Activated CD8-positive, alpha-beta T cell treated with anti-CD3 and anti-CD28 coated beads for 36 hours (primary cell): ENCODE measurements around the gene BARD1. TPM values are rescaled to one million over a fixed set of nuclear protein-coding genes. Genes with fewer than 3 reads are reported as not detected.
"Not testable (repeated sequence)": the region's sequence is repeated elsewhere in the genome, so short reads cannot be mapped to it uniquely, and the experiment has no call there.

Source experiments
- ATAC-seq: fragments of 200-7000 bp; cut with Tn5 transposase; one replicate; pipeline ENCODE4 v1.10.0; 2021; ENCODE audit warnings: mild to moderate bottlenecking, moderate library complexity
- CTCF ChIA-PET: fragments of 350-600 bp; sonication (Branson Sonifier 250); formaldehyde crosslinking; loops from one replicate; lab custom pipeline; 2021; ENCODE audit warnings: antibody characterized with exemption; lab: Charles Lee
- POLR2A ChIA-PET: fragments of 350-600 bp; sonication (Branson Sonifier 250); formaldehyde crosslinking; loops from one replicate; lab custom pipeline; 2021; ENCODE audit warnings: antibody characterized with exemption; lab: Charles Lee
- DNase-seq: peaks from one replicate; pipeline ENCODE4 v3.0.0-alpha.2; 2020
- H3K27ac Mint-ChIP-seq: one replicate; pipeline ENCODE4 v1.8.0; 2021; ENCODE audit warnings: mild to moderate bottlenecking, mixed read lengths
- H3K27me3 Mint-ChIP-seq: one replicate; pipeline ENCODE4 v1.8.0; 2021; ENCODE audit warnings: mixed read lengths
- H3K36me3 Mint-ChIP-seq: one replicate; pipeline ENCODE4 v1.8.0; 2021; ENCODE audit warnings: low read depth, mixed read lengths
- H3K4me1 Mint-ChIP-seq: one replicate; pipeline ENCODE4 v1.8.0; 2021; ENCODE audit warnings: low read depth, mixed read lengths
- H3K4me3 Mint-ChIP-seq: one replicate; pipeline ENCODE4 v1.8.0; 2021; ENCODE audit warnings: mild to moderate bottlenecking, moderate library complexity, mixed read lengths
- H3K9me3 Mint-ChIP-seq: one replicate; pipeline ENCODE4 v1.8.0; 2021; ENCODE audit warnings: mixed read lengths
- intact Hi-C: fragments of 100-400 bp; cut with micrococcal nuclease; formaldehyde crosslinking; loops from one replicate; pipeline ENCODE4 v1.10.0; 2022
- total RNA-seq, 2 experiments: library from RNA; stranded (reverse); gene quantifications; one replicate each; pipeline ENCODE4 v1.2.3, GENCODE V29; 2021
- TF ChIP-seq, protein P1 (sequence below): fragments of 200-600 bp; IDR thresholded peaks from one replicate; pipeline ENCODE4 v1.8.0; 2022; ENCODE audit warnings: antibody characterized with exemption, mild to moderate bottlenecking

Gene BARD1
- total RNA-seq, 2 experiments from 2014 or later: 28.1 to 33.3 TPM

DNA sequence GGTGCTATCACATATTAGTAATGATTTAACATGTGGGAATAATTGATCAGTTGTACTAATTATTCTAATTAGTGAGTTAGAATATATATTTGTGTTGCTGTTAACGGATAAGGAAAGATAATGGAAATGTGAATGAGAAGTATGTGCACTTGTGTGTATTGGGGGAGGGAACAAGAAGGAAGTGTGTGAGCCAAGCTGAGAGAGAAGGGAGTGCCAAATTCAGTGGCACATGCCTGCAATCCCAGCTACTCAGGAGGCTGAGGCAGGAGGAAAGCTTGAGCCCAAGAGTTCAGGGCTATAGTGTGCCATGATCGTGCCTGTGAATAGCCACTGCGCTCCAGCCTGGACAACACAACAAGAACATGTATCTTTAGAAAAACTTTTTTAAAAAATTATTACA, 9.3 kb downstream of the BARD1 start:
- Mint-ChIP-seq H3K9me3 (no peaks in the 10 kb centered on the region), H3K36me3 (peaks cover 34% of the 10 kb centered on the region), H3K27ac (no peak overlapping the region), H3K27me3 (no peaks in the 10 kb centered on the region), H3K4me1 (peaks cover 28% of the 10 kb centered on the region), H3K4me3 (no peak overlapping the region)
- TF ChIP-seq, protein P1, sequence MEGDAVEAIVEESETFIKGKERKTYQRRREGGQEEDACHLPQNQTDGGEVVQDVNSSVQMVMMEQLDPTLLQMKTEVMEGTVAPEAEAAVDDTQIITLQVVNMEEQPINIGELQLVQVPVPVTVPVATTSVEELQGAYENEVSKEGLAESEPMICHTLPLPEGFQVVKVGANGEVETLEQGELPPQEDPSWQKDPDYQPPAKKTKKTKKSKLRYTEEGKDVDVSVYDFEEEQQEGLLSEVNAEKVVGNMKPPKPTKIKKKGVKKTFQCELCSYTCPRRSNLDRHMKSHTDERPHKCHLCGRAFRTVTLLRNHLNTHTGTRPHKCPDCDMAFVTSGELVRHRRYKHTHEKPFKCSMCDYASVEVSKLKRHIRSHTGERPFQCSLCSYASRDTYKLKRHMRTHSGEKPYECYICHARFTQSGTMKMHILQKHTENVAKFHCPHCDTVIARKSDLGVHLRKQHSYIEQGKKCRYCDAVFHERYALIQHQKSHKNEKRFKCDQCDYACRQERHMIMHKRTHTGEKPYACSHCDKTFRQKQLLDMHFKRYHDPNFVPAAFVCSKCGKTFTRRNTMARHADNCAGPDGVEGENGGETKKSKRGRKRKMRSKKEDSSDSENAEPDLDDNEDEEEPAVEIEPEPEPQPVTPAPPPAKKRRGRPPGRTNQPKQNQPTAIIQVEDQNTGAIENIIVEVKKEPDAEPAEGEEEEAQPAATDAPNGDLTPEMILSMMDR: no peak
- ATAC-seq: no peak
- ChIA-PET CTCF (no interaction called here), POLR2A (interaction anchor here (1.1 kb wide), 1 partner anchor 11 kb away, joined by 3 read pairs; no protein-coding TSS in a partner anchor)
- intact Hi-C loops: no loop called here
- DNase-seq: no peak

DNA sequence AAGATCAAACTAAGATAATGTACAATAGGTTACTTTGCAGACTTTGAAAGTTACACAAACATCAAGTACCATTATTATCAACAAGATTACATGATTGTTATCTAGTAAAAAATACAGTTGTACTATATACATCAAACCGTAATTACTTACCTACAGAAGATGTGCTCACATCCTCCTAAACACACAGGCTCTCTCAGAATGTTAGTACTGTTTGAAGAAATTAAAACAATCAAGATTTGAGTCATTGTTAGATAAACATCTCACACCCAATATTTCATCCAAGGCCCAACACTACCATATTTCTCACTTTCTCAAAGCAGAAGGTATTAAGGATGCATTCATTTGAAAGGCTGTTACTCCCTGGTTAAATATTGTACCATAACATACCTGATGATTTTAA, 12.6 kb downstream of the BARD1 start:
- intact Hi-C loops: no loop called here
- ATAC-seq (no peak), DNase-seq (no peak)
- Mint-ChIP-seq H3K9me3 (no peaks in the 10 kb centered on the region), H3K4me3 (no peak overlapping the region), H3K36me3 (peaks cover 32% of the 10 kb centered on the region), H3K27me3 (no peaks in the 10 kb centered on the region), H3K27ac (no peak overlapping the region), H3K4me1 (peaks cover 23% of the 10 kb centered on the region)
- POLR2A ChIA-PET: no interaction called here
- CTCF ChIA-PET: no interaction called here
- TF ChIP-seq, protein P1: no peak

DNA sequence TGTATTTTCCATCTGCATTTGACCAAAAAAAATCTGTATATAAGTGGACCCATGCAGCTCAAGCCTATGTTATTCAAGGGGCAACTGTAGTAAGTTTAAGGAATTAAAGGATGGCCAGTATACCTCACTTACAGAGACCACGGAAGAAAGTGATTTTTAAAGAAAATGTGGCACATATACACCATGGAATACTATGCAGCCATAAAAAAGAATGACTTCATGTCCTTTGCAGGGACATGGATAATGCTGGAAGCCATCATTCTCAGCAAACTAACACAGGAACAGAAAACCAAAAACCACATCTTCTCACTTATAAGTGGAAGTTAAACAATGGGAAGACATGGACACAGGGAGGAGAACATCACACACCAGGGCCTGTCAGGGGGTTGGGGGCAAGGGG, 26.3 kb downstream of the BARD1 start:
- DNase-seq, intact Hi-C loops, H3K27me3 Mint-ChIP-seq, ATAC-seq, H3K4me1 Mint-ChIP-seq, H3K27ac Mint-ChIP-seq, H3K4me3 Mint-ChIP-seq, CTCF ChIA-PET, POLR2A ChIA-PET: not testable (repeated sequence)
- peaks cover 12% of the 10 kb centered on the region for H3K9me3 Mint-ChIP-seq
- H3K36me3 Mint-ChIP-seq: peaks cover 65% of the 10 kb centered on the region

DNA sequence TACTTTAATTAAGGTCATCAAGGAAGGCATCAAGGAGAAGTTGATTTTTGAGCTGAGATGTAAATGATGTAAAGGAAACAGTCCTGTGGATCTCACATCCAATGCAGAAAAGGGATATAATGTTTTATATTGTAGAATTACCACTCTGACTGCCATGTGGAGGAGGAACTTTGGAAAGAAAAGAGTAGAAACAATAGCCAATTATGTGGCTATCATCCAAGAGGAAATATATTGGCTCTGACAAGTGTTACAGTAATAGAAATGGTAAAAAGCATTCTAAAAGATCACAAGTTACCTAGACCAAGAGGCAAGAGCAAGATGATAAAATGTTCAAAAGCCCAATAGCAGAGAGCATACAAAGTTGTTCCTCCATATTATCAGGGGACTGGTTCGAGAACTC, 26.8 kb downstream of the BARD1 start:
- H3K4me3 Mint-ChIP-seq: no peak overlapping the region
- H3K27me3 Mint-ChIP-seq: no peaks in the 10 kb centered on the region
- no peak for ATAC-seq
- peaks cover 12% of the 10 kb centered on the region for H3K9me3 Mint-ChIP-seq
- ChIA-PET CTCF (no interaction called here), POLR2A (no interaction called here)
- intact Hi-C loops: no loop called here
- TF ChIP-seq, protein P1: no peak
- H3K27ac Mint-ChIP-seq: no peak overlapping the region
- H3K4me1 Mint-ChIP-seq: no peaks in the 10 kb centered on the region
- peaks cover 66% of the 10 kb centered on the region for H3K36me3 Mint-ChIP-seq
- DNase-seq: no peak

DNA sequence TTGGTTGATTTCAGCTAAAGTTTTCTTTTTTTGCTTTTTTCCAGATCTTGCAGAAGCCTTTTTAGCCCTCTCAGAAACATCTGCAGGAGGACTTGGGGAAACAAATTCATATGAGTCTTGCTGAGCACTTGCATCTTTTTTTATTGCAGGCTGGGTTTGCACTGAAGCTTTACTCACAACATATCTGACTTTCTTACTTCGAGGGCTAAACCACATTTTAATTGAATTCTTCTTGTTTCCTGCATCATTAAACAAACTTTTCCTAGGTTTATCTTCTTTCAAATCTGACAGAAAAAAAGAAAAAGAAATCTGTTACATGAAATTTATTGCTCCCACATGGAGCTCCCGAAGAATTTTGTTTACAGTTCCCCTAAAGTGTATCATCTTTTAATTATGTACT, 28.3 kb downstream of the BARD1 start:
- no peak overlapping the region for H3K4me3 Mint-ChIP-seq
- no peaks in the 10 kb centered on the region for H3K27me3 Mint-ChIP-seq
- ChIA-PET CTCF (no interaction called here), POLR2A (no interaction called here)
- H3K27ac Mint-ChIP-seq: no peak overlapping the region
- ATAC-seq (no peak), DNase-seq (no peak)
- H3K9me3 Mint-ChIP-seq: peaks cover 12% of the 10 kb centered on the region
- intact Hi-C loops: no loop called here
- TF ChIP-seq, protein P1: no peak
- no peaks in the 10 kb centered on the region for H3K4me1 Mint-ChIP-seq
- peaks cover 79% of the 10 kb centered on the region for H3K36me3 Mint-ChIP-seq

DNA sequence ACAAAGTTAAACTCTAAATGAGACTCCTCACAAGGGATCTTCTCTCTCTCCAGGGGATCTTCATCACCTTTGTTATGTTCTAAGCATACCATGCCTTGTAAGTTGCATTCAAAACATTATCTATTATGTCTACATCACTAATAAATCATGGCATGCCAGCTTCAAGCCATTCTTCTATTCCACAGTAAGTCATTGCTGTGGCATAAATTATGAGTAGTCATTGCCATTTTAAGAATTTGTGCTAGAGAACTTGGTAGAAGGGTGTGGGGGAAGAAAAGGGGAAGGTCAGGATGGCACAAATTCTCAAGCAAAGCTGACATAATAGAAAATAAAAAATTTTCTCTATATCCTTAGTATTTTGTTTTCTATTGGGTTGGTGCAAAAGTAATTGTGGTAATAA, 33.5 kb downstream of the BARD1 start:
- intact Hi-C loops: no loop called here
- ATAC-seq (no peak), DNase-seq (no peak)
- Mint-ChIP-seq H3K36me3 (peaks cover 62% of the 10 kb centered on the region), H3K27ac (no peak overlapping the region), H3K9me3 (no peaks in the 10 kb centered on the region), H3K4me3 (no peak overlapping the region), H3K27me3 (no peaks in the 10 kb centered on the region), H3K4me1 (no peaks in the 10 kb centered on the region)
- ChIA-PET CTCF (no interaction called here), POLR2A (no interaction called here)
- TF ChIP-seq, protein P1: no peak
